HG02885 (cell line): ENCODE data around the gene UBE2J2.
A peak's percentile ranks its signal among the peaks of the same experiment; 100 is the strongest.

ENCODE experiments used
- ATAC-seq: cut with Tn5 transposase; IDR thresholded peaks from one replicate; pipeline ENCODE4 v1.9.1; 2021; ENCODE audit warnings: mild to moderate bottlenecking; ENCODE audit not compliant: unreplicated experiment, poor library complexity

UBE2J2 gene

DNA sequence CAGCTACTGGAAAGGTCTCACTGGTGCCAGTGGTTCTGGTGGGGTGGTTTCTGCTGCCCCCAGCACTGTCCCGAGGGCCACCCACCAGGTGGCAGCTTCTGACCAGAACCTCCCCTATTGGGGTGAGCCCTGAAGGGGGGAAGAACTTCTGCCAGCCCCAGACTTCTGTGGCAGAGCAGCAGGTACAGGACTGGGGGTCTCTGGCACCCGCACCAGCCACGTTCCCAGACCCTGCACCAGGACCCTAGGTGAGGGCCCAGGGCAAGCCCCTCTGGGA, 36.4 kb upstream of the UBE2J2 start:
- no peak for ATAC-seq

DNA sequence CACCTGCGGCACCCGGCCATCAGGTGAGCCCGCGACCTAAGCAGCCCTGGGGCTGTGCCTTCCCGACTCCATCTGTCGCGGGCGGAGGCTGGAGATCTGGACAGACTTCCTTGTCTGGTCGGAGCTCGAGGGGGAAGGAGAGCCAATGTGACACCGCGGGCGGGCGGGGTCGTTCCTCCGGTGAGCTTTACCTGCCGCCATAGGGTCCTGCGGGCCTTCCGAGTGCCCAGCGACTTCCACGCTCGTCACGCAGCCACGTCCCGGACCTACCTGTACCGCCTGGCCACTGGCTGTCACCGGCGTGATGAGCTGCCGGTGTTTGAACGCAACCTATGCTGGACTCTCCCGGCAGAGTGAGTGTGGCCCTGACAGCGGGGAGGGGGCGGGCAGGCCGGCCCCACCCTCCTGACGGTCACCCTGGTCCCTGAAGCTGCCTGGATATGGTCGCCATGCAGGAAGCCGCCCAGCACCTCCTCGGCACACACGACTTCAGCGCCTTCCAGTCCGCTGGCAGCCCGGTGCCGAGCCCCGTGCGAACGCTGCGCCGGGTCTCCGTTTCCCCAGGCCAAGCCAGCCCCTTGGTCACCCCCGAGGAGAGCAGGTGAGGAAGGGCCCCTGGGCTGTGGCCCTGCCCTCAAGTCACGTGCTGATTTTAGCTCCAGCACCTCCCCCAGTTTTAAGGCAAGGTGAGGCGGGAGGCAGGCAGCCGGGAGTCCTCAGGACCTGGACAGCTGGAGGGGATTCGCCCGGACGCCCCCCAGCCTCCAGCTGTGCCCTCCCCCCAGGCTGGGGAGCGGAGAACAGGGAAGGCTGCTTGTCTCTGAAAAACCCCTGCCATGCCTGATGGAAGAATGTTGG, 35.8 kb upstream of the UBE2J2 start:
- ATAC-seq = no peak

- no peak for ATAC-seq
These were observed 35.1 kb upstream of the UBE2J2 start for GRCh38 chr1:1308756-1309250.

GRCh38 chr1:1307923-1308755, 34.5 kb upstream of the UBE2J2 start, which contains the start of the genes ACAP3 and PUSL1:
Gene ACAP3 (minus strand): TSS chr1:1307930. CDS start chr1:1307815, 115 bp downstream.
Gene PUSL1 (plus strand): TSS chr1:1308597. CDS start chr1:1308644, 47 bp downstream.
- ATAC-seq = peak; percentile 69

DNA sequence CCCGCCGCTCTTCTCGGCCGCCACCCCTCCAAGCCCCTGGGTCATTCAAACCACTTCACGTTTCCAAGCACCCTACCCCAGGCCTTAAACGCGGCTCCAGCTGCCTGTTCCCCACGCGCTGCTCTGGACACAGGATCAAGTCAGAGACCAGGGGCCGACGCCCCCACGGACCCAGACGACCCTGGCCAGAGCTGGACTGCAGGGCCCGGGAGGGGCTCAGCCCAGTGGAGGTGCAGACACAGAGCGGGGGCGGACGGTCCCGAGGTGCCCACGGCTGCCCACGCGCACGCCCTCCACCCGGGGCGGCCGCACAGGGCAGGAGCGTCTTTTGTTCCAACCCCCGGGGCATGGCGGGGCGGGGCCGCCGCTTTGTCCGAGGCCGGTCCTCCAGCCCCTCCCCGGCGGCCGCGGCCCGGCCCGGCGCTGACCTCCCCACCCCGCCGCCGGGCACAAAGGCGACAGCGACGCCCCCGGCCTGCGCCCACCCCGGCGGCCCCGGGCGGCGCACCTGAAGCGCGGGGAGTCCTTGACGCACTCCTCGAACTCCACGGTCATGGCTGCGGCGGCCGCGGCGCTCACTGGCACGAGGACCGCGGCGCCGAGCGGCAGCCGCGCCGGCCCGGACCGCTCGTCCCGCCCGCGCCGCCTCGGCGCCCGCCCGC, 33.7 kb upstream of the UBE2J2 start:
- ATAC-seq = peak; percentile 4

DNA sequence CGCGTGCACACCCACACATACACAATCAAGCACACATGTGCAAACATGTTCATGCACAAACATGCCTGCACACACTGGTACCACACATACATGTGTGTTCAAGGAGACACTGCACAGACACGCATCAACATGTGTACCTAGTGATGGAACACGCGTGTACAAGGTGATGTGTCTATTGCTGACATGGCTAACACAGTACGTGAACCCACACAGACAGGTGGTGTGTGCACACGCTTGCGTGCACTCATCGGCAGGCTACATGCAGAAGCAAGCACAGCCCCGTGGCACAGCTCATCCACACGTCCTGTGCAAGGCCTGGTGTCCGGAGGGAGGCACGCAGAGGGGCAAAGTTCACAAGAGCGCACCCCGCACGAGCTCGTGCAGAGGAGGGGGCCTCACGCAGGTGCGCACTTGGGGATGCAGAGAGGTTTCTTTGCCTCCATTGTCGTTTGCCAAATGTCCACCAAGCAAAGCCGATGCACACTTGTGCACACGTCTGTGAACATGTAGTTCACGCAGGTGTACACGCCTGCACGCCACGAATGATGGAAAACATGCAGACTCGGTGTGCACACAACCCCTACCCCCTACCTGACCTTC, 33.1 kb upstream of the UBE2J2 start:
- ATAC-seq = no peak

DNA sequence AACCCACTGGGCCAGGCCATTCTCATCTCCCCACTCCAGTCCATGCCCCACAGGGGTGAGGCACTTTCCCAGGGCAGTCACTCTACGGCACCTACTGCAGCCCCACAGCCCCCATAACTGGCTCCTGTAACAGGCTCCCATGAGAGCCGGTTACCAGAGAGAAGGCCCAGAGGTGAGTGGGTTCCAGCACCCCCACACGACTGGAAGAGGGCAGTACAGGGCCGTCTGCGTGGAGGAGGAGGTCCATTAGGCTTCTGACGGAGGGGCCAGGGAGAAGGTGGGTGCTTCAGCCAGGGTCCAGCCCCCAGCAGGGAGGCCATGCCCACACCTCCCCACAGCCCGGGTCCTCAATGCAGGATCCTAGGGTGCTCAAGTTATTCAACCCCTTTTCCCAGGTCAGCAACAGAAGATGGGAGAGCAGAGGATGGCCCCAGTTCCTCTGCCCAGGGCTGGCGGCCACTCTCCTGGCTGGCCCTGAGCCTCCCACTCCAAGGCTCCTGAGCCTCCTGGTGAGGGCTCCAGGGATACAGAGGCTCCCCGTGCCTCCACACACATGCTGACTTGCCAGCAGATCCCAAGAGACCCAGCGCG, 32.5 kb upstream of the UBE2J2 start:
- ATAC-seq = no peak

DNA sequence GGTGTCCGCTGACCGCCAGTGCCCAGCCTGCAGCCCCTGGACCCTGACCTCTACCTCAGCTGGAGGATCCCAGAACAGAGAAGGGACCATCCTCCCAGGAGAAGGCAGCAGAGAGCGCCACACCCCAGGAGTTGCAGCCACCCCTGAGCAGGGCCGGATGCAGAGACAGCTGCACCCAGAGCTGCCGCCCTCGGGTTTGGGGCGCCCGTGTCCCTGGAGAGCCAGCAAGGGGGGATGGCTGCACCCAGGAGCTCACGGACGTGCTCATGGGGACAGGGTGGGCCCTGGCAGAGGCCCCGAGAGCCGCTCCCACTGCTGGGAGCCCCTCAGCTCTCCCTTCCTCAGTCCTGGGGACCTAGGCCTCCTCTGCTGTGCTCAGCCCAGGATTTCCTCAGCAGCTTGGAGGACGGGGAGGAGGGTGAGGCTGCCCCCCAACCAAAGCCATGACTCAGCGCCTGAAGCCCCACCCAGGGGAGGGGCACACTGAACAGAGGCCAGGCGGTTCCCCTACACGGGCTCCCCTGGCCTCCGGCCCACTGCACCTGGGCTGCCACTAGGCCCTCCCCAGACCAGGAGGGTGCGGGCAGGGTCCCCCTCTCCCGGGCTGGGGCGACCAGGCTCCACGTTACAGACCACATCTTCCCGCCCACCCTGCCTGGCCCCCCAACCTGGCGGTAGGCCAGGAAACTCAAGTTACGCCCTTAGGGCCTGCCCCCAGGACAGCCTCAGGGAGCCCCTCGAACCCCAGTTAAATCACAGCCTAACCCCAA, 31.8 kb upstream of the UBE2J2 start:
- ATAC-seq = no peak

- ATAC-seq = no peak
These were observed 31.0 kb upstream of the UBE2J2 start for GRCh38 chr1:1304331-1305299.

DNA sequence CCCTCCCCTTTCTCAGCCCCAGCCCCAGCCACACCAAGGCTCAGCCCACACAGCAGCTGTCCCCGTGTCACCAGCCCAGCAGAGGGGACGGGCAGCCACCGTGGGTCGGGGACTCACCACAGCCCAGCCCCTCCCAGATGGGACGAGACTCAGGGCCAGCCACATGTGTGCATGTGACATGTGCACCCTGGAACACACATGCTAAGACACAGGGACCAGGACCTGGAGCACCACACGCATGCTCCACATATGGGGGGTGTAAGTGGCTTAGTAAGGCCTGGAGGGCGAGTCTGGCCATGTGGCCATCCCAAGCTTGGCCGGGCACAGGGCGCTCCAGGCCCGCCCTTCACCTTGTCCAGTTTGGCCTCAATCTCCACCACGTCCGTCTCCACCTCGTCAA, 30.1 kb upstream of the UBE2J2 start:
- no peak for ATAC-seq

GRCh38 chr1:1302951-1303509, 29.4 kb upstream of the UBE2J2 start:
- no peak for ATAC-seq

- ATAC-seq = no peak
These were observed 28.4 kb upstream of the UBE2J2 start for GRCh38 chr1:1302006-1302430.

DNA sequence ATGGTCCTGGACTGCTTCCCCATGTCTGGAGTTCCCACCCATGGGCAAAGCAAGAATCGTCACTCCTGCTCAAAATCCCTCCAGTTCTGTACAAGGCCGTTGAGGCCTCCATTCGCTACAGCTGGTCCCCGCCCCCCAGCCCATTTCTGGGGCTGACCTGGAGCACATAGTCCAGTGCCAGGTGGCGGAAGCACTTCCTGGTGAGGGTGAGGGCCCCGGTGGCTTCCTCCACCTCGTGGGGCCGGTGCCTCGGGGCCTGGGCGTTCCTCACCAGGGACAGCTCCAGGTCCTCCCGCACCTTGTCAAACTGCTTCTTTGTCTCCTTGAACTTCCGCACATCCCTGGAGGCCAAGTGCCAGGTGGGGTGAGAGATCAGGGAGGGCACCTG, 26.7 kb upstream of the UBE2J2 start:
- ATAC-seq = no peak

GRCh38 chr1:1299686-1300351, 26.2 kb upstream of the UBE2J2 start:
- ATAC-seq = no peak

- ATAC-seq = no peak
These were observed 25.4 kb upstream of the UBE2J2 start for GRCh38 chr1:1298861-1299685.

DNA sequence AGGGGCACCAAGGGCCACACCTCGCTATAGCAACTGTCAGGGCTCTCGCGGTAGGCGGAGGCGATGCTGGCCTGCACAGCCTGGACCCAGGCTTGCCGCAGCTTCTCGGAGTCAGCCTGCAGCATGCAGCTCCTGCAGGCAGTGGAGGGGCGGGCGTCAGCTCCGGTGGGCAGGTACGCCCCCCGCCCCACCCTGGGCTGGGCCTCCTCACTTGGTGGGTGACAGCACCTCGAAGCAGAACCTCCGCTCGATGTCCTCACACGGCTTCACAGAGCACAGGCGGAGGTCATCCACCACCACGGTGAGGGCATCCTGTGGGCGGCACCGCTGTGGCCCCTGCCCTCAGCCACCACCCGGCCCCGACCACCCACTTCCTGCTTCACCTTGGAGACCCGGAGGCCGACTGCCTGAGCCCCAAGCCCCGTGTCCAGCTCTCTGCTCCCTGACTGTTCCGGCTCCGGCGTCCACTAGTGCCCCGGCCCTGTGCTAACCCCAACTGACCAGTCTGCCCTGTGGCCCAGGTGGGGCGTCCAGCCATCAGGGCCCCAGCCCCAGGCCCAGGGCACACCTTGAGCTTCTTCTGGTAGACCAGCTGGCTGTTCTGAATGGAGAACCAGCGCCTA, 24.3 kb upstream of the UBE2J2 start:
- ATAC-seq = no peak
